Cerebellar cortex (tissue), 1 donor: ENCODE measurements around the gene KLHL3.

Source experiments
- DNase-seq: peaks from one replicate; pipeline ENCODE4 v3.0.0-alpha.2; 2015; ENCODE audit warnings: low spot score

Gene KLHL3

GRCh38 chr5:137581776-137582175, 154.1 kb downstream of the KLHL3 start:
- no peak for DNase-seq

- no peak for DNase-seq
Measured at GRCh38 chr5:137580030-137580429, 155.9 kb downstream of the KLHL3 start.

GRCh38 chr5:137575847-137576246, 160.0 kb downstream of the KLHL3 start:
- DNase-seq, result no peak

DNA sequence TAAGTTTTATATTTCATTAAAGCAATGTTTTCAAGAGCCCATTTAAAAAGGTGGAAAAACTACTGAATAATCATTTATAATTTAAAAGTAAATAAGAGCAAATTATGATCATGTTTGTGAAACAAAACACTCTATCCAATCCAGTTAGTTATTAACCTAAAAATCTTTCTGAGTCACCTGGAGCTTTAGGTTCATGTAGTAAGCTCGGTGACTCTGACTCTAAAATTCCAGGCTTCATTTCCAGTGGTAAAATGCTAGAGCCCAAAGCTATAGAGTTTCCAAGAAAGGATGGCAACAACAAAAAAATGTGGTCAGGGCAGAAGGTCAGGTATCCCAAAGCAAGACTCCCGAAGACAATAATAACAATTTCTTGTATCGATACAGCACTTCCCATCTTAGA, 160.7 kb downstream of the KLHL3 start:
- no peak for DNase-seq

GRCh38 chr5:137573376-137573775, 162.5 kb downstream of the KLHL3 start:
- DNase-seq, result no peak

- no peak for DNase-seq
Measured at GRCh38 chr5:137572042-137572695, 163.7 kb downstream of the KLHL3 start.

- DNase-seq, result no peak
Measured at GRCh38 chr5:137570070-137570469, 165.8 kb downstream of the KLHL3 start.
